ENCODE results near the gene APOBEC4. TPM values are rescaled to one million over a fixed set of nuclear protein-coding genes. Genes with fewer than 3 reads are reported as not detected.
A peak's percentile ranks its signal among the peaks of the same experiment; 100 is the strongest.
"Not testable (repeated sequence)": the region's sequence is repeated elsewhere in the genome, so short reads cannot be mapped to it uniquely, and the experiment has no call there.

Gene APOBEC4
- total RNA-seq, 1 donor from 2014 or later: not detected

DNA sequence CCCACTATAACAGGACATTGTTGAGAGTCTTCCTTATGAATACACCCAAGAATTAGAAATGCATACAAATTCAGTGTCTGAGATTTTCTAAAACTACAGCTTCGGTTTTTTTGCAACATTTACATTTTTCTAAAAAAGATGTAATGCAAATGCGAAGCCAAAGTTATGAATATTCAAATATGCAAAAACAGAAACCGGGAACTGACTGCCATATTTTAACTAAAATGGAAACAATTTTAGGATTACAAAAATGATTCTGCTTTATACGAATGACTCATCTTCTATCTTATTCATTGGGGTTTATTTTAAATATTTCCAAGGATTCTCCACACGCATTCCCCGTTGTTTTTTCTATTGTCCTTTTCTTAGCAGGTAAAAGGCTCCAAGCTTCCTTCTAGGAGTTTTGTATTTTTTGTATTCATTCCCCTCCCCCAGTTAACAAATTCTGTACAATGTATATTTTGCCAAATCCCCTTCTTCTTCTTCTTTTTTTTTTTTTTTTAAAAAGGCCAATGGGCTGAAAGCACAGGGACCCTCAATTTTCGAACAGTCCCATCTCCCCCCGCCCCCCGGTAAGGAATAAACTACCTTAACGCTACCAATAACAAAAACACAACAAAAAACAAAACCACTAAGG, 18.6 kb downstream of the APOBEC4 start:
- no peak for DNase-seq

DNA sequence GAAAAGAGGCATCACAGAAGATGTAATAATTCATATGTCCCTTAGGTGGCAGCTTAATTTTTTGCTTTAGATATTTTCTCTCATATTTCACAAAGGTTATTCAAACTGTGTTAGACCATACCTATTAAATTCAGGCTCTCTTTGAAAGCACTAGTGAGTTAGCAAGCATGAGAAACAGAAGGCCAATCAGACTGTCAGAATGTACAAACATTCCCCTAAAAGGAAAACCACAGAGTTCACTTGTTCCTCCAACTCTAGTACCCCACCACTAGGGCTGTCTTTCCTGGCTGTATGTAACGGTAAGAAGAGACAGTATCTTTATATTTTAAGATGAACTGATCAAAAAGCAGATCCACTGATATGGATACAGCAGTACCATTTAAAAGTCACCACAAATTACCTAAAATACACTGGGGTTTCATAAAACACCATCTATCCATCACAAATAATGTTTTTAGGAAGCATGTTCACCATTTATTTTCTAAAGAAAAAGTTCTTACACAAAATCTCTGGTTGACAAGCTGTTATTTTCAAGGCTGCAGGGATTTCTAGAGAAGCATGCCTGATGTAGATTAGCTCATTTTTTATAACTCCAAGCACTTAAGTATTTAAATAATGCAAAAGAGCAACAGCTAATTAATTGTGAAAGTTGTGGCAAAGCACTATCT, 19.3 kb downstream of the APOBEC4 start:
- peak; percentile 71 for DNase-seq

DNA sequence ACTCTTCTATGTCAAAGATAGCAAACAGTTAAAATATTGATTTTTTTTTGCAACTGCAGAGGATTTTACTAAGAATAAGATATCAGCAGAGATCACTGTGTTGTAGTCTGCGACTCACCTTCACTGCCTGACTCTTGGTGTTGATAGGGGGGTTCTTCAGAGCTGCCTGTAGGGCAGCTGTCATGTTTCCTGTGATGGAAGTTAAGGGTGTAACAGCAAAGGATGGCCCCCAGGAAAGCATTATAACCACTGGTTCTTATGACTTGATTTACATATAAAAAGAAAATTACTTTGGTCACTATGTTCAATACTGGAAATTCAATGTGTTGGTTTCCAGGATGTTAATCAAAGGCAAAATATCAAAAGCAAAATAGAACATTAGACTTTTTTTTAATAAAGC, 20.2 kb downstream of the APOBEC4 start:
- no peak for DNase-seq

DNA sequence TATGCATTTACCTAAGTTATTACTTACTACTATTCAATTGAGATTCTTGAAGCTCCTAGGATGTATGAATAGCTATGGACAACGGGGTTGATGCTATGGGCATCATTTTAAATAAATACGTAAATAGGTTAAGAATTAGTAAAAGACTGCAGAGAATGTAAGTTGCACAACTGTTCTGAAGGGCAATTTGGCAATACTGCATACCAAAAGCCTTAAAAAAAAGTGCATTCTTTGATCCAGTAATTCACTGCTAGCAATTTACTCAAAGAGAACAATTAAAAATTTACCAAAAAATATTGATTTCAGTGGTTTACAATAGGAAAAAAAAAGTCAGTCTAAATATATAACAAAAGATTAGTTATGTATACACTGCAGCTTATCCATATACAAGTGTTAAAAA, 21.0 kb downstream of the APOBEC4 start:
- DNase-seq: no peak

DNA sequence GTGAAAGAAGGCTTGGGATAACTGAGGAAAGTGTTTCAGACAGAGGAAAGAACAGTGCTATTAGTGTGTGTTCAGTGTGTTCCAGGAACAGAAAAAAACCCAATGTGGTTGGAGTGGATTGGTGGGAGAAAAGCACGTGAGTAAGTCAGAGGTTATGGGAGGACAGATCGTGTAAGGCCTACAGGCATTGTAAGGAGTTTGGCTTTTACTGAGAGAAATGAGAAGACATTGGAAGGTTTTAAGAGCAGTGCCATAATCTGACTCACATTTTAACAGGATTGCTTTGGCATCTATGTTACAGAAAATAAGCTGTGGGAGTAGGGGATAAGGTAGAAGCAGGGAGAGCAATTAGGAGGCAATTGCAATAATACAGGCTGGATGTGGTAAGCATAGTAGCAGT, 22.4 kb downstream of the APOBEC4 start:
- no peak for DNase-seq

DNA sequence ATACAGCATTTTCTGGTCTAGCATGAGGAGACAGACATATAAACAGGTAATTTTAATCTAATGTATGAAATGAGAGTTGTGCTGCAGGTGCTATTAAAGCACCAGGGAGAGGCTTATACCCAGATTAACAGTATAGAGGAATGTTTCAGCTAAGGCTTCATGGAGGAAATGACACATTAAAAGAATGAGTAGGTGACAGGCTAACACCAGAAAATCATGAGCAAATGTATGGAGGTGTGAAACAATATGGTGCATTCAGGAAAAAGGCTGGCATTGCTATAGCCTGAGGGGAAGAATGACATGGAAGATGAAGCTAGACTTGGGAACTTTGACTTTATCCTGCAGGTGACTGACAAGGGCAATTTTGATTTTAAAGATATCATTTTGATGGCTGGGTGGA, 24.6 kb downstream of the APOBEC4 start:
- DNase-seq: no peak

DNA sequence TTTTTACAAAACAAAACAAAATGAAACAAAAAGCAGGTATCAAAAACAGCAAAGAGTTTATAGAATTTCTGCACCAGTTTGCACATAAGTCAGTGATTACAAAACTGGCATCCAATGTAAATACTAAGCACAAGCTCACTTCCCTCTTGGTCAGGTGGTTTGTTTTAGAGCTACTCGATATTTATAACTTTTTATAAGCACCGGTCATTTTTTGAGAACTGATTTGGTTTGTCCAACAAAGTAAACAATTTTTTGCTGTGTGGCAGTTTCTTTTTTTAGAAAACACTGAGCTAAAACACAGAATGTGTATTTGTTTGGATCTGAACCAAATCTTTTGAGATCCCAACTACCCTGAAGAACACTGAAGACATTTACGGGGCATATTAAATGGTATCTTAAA, 26.9 kb downstream of the APOBEC4 start:
- not testable (repeated sequence) for DNase-seq

DNA sequence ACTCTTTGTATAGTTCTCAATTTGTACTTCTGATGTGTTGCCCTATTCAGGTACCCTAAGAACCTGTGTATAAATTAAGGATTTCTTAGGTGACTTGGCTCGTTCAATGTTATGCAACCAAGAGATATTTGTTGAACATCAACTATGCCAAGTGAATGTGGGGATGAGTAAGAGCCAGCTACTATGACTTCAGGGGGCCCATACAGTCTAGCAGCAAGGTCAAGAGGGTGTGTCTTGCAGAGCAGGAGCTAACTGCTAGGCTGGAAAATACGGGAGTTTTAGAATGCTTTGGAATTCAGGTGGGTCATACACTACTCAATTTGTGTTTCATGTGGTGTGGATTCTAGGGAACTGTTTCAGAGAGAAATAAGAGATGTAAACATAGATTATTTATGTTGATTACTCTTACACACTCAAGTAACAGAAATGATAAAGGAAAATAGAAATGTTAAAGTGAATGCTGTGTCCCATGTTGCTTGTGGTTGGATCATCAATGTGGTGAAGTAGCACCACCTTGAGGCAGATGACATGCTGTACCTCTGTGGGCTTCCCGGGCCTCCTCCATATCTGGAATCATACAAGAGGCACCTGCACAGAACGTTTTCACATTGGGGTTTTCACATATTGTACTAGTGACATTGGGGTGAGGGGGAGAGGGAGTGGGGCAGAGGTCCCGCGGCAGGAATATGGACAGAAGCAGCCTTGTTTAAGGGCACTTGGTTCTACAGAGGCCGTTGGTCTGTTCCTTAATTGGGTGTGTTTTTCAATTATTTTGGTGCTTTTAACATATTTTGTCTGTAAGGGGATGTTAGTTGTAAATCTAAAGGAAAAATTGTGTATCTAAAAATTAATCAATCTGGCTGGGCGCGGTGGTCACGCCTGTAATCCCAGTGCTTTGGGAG, 30.0 kb downstream of the APOBEC4 start:
- DNase-seq: peak; percentile 83

DNA sequence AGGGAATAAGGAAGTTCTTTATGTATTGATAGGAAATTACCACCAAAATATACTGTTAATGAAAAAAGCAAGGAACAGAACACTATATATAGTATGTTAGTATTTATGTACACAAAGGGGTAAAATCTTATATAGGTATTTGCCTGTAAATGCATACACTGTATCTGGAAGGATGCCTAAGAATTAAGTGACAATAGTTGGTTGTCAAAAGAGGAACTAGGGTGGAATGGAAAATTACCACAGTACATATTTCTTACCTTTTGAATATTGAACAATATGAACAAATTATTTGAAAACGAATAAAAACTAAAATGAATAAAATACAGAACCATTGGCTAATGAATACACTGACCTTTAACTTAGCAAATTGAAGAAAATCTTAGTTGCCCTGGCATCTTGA, 31.1 kb downstream of the APOBEC4 start:
- DNase-seq: no peak

DNA sequence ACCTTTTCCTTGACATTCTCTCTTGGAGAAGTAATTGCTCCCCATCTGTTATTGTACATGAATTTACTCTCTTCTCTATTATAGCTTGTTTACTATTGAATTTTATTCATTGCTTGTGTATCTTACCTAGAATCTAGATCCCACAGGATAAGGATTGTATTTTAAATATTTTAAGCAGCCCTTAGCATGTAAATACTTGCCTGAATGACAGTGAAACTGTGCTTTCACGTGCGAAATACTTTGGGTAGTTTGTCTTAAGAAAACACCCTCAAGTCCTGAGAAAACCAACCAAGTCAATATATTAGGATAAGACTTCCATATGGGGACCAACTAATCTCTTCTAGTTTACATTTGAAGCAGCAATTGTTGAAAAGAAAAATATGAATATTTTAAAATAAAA, 32.8 kb downstream of the APOBEC4 start:
- DNase-seq: no peak

DNA sequence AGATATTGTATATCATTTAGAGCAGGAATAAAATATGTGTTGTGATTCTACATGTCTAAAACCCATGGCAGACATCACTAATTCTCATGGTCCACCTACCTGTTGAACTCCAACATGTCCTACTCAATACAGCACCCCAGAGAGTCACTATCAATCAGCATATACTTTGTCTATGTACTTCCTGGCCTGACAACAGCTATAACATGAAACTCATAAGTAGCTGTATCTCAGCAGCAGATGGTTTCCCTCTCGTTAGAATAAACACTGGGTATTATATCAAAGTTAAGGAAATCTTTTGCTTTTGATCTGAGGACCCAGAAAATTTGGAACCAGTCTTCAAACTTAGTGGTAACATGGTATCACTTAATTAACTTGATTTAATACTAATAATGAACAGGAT, 33.3 kb downstream of the APOBEC4 start:
- no peak for DNase-seq

DNA sequence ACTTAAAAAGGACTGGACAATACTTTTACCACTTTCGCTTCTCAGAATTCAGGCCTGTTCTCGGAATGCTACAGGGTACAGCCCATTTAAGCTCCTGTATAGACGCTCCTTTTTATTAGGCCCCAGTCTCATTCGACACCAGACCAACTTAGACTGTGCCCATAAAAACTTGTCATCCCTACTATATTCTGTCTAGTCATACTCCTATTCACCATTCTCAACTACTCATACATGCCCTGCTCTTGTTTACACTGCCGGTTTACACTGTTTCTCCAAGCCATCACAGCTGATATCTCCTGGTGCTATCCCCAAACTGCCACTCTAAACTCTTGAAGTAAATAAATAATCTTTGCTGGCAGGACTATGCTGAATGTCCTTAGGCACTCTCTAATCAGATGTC, 34.9 kb downstream of the APOBEC4 start:
- not testable (repeated sequence) for DNase-seq

DNA sequence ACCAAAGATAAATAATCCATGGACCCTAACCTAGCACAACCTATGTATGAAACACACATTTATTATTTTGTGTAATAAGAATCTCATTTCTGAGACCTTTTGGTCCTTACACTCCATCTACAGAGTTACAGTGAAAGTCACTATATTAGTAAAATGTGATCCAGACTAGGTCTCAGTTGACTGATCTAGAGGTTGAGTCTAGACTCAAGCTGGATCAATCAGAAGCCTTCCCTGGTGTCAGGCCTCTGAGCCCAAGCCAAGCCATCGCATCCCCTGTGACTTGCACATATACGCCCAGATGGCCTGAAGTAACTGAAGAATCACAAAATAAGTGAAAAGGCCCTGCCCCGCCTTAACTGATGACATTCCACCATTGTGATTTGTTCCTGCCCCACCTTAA, 40.1 kb downstream of the APOBEC4 start:
- DNase-seq: not testable (repeated sequence)

DNA sequence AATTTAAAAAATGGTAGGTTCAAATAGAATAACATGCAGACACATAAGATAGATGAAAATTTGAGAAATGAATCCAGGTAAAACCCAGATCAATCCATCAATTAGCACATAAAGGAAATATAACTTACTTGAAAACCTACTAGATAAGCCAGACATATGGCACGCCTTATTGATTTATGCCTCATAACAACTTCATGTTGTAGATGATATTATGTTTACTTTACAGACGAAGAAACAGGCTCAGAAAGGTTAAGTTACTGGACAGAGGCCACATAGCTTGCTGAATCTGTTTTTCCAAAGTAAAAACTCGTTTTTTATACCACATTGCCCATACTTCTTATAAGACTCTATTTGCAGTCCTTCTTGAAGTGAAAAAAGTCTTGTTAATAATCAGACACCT, 40.7 kb downstream of the APOBEC4 start:
- no peak for DNase-seq

DNA sequence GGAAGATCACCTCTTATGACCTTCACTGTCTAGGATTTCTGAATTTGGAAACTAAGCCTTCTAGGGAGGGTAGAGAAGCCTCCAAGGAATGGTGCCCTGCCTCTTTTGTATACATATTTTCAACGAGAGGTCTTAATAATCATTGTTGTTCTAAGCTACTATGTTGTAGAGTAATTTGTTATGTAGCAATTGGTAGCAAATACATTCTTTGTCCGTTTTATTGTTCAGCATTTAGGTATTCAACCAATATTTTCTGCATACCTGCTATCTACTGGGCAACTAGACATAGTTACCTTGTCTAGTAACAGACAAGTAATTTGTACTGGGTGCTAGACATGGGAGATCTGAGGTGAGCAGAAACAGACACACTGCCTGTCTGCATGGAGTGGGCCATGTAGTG, 42.1 kb downstream of the APOBEC4 start:
- no peak for DNase-seq

DNA sequence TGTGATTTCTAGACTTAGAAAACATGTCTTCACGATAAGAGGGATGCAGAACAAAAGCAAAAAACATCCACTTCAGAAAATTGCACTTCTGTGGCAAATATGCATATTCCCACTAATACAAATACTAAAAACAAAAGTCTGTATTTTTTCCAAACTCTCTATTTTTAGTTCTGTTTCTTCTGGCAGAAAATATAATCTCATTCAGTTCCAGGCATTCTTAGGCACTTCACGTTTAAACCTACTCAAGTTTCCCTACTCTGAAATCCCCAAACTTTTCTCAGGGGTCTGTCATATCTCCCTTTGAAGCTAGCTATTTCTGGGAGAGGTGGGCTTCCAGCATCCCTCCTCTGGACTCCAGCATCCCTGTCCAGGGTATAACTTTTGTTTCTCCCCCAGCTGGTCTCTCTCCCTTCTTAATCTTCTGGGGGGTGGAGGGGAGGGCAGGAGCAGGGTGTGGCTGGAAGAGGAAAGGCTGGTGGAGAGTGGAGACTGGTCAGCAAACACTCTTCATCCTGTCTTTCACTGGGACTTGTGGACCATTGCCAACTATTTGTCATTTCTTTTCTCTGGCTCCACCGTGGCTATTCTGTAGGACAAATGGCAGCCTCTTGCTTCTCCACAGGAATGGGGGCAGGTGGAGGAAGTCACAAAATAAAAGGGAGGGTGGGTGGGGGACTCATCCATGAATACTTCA, 43.2 kb downstream of the APOBEC4 start:
- no peak for DNase-seq

DNA sequence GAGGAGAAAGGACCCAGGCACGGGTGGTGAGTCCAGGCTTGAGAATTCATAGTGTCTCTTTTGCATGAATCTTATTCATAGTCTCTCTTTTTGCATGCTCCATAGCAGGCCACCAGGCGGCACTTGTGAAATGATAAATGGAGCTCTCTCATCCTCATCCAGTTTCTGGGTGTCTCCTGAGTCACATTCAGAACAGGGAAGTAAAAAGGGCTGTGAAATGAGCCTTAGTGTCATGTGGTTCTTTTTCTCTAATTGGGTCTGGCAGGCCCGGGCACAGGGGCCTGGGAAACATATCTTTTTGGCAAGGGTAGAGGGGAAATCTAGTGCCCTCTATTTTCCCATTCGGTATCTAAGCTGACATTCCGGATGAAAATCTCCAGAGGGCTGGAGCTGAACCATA, 43.8 kb downstream of the APOBEC4 start:
- DNase-seq: peak; percentile 39

DNA sequence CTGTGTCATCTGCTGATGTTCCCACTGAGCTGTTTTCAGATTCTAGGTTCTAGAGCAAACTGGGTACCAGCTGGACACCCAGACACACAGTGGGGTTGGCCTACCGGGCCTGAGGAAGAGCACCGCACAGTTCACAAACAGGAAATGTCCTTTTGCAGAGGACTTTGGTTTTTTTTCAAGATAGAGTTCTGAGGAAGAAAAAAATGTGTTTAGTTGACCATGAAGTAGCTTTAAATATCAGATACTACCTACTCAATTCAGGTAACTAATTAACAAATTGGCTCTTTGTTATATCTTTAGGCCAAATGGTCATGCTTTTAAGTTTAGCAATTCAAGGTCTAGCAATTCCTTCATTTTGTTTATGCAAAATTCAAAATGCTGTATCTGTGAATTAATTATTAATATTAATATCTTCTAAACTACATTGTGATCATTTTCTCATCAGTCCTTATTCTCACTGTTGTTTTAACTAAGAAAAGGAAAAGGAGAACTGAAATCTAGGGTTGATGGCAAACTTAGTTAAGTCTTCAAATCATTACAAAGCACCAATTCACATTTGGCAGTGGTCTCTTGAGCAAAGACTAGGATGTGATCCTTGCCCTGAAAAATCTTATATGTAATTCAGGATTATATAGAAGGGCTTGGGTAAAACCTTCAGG, 45.7 kb downstream of the APOBEC4 start:
- DNase-seq: no peak

DNA sequence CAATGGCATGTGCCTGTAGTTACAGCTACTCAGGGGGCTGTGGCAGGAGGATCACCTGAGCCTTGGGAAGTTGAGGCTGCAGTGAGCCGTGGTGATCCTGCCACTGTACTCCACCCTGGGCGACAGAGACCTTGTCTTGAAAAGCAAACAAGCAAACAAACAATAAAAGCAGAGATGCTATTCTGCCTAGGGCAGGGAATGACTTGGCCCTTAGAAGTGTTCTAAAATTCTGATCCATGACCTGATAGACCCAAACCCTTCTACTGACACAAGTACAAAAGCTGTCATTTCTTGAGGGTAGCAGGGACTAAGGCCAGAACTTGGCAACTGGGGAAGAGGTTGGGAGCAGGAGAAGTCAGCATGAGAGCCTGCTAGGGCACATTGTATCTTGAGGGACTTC, 47.2 kb downstream of the APOBEC4 start:
- DNase-seq: no peak

DNA sequence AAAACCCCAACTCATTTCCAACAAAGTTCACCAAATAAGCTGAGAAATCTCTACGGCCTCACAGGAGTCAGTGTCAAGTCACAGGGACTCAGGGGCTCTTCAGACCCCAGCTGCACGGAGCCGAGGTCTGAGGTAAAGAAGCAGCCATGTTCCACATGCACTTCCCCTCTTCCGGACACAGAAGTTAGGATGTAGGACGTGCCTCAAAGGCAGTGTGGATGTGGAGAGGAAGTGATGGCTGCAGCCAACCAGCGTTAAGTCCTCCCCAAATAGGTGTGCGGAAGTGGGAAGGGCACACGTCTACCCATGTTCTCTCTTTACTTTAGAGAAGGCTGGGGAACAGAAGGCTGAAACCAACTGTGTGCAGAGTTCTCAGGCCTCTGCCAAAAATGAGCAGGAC, 48.3 kb downstream of the APOBEC4 start:
- DNase-seq: no peak

DNA sequence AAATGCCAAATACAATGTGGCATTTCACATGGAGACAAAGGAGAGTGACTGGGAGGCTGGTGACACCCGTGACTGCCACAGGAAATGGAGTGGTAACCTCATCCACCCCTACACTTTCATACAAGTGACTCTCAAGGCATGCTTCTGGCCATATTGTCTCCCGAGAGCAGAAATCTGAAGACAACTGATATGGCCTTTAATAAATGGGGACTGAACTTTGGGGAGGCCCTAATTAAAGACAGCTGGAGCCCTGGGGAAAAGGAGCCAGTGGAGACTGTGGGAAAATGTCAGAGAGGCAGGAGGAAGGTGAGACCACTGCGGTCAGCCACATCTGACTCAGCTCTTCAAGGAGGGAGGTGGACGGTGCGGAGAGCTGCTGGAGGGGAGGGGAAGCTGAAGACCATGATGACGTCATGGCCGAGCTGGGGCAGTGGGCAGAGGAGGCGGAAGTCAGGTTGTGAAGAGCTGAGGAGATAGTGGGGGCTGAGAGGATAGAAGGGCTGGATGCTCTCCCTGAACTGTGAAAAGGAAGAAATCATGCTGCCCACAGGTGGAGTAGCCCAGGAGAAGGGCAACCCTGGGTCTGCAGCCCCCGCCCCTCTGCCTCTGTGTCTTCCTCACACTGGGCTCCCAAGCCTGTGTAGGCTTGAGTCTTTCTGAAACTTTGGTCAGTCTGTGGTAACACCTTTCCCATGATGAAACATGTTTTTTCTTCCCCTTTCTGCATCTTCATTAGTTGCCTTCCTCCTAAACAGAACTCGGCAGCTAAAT, 48.9 kb downstream of the APOBEC4 start:
- DNase-seq: no peak
